Keratinocyte (primary cell): ENCODE measurements around the gene ABCA10.

Experiments
- EZH2 ChIP-seq: IDR thresholded peaks from one replicate; pipeline ENCODE4 v1.6.1; 2012; ENCODE audit warnings: inconsistent platforms, mild to moderate bottlenecking, low read length, moderate library complexity
- TF ChIP-seq, protein P1 (sequence below), 3 experiments: IDR thresholded peaks in 1 of 3; conservative IDR thresholded peaks in 1 of 3; optimal IDR thresholded peaks in 1 of 3; 2 replicates in 2 of 3; 3 replicates in 1 of 3; pipeline versions ENCODE3 to v1.5.1; 2011; ENCODE audit warnings: low read length in 3 of 3, mild to moderate bottlenecking in 3 of 3, moderate library complexity in 2 of 3, control low read depth in 1 of 3, inconsistent platforms in 1 of 3; ENCODE audit not compliant: insufficient read depth in 2 of 3; ENCODE audit errors: extremely low read depth in 1 of 3

DNA sequence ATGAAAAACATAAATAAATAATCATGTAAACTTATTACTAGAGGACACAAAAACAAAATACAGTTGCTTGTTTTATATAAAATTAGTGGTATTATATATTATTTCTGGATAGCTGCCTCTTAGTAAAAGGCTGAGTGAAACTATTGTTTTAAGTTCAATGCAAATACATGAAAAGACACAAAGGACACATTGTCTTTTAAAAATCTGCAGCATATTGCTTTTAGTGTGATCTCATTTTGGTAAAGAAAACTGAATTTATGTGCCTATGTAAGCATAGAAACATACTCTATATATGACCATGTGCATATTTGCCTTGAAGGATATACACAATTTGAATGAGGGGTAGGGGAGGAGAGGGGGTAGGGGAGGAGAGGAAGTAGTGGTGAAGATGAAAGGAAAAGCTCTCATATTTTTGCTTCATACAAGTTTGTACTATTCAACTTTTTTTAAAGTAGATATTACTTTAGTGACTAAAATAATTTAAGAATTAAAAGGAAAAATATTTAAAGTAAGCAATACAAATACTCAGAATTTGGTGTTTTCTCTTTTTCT, 5.8 kb downstream of the ABCA10 start:
- TF ChIP-seq, protein P1, sequence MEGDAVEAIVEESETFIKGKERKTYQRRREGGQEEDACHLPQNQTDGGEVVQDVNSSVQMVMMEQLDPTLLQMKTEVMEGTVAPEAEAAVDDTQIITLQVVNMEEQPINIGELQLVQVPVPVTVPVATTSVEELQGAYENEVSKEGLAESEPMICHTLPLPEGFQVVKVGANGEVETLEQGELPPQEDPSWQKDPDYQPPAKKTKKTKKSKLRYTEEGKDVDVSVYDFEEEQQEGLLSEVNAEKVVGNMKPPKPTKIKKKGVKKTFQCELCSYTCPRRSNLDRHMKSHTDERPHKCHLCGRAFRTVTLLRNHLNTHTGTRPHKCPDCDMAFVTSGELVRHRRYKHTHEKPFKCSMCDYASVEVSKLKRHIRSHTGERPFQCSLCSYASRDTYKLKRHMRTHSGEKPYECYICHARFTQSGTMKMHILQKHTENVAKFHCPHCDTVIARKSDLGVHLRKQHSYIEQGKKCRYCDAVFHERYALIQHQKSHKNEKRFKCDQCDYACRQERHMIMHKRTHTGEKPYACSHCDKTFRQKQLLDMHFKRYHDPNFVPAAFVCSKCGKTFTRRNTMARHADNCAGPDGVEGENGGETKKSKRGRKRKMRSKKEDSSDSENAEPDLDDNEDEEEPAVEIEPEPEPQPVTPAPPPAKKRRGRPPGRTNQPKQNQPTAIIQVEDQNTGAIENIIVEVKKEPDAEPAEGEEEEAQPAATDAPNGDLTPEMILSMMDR (optimal IDR thresholded peaks at IDR 0.05 in 1 of 3, IDR thresholded peaks at IDR 0.05 in 1 of 3, conservative IDR thresholded peaks at IDR 0.05 in 1 of 3; ENCODE audit: extremely low read depth in 1 of 3, insufficient read depth in 2 of 3, low read length in 3 of 3): no peak
- no peak for TF ChIP-seq EZH2
